ENCODE measurements around the gene ITGB7.

ITGB7 gene

DNA sequence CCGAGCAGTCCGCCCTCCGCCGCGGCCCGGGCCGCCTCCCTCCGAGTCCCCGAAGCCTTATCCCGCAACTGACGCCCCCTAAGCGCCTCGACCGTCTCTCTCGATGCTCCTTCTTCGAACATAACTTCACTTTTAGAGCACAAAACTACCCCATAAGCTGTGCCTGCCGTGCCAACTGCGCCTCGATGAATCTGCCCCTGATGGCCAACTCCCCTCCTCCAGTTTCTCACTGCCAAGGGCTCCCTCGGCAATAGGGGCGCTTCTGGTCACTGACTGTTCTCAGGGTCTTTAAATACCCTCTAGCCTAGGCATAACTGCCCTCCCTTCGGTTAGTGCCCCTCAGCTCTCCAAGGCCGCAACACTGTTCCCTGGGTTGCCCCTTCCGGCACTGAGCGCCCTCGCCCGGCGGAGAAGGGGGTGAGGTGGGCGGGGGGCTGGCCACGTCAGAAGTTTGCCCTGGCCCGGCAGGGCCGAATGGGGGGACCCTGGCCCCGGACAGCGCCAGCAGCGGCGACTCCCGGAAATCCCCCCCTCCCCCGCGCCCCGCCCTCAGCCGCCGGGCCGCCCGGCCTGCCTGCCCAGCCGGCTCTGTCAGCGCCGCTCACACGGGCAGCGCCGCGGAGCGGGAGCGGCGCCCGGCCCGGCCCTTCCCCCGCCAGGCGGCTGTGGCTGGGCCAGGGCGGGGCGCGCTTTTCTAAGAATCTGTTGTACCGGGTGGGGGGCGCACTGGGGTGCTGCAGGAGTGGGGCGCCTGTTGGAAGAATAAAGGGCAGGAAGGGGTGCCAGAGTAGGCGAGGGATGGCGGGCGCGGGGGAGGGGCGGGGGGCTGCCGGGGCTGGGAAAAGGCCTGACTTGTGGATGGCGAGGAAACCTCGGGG lies 14.4 kb upstream of the ITGB7 start:
- no peaks in the 10 kb centered on the region for H3K27me3 ChIP-seq (ENCODE audit: insufficient read depth, poor library complexity, severe bottlenecking)
- peak in 1 of 2 experiments; percentile 44 for DNase-seq (ENCODE audit: low read depth in 1 of 2, low spot score in 1 of 2)

DNA sequence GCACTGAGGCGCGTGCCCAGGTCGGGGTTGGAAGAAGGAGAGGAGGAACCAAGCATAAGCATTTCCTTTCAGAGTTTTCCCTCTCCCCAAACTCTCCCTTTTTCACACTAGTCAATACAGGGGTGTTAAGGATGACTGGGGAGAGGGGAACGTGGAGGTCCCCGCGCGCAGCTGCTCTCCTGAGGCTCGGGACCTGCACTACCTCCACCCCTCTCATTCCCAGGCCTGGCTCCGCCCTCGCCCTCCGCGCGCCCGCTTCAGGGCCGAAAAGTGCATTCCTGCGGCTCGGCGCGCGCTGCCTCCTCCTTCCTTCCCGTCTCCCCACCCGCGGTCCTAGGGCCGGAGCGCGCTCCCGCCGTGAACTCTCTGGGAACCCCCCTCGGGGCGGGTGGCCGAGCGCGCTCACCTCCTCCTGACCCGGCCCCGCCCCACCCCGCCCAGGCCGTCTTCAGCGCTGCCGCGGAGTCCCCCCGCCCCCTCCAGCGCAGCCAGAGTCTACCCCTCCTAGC lies 13.7 kb upstream of the ITGB7 start:
- Histone ChIP-seq H3K4me3 (replicated peaks; ENCODE audit: insufficient read depth, low read length) (peak overlapping the region; percentile 54), H3K27ac (replicated peaks) (peak overlapping the region; percentile 82), H3K27me3 (ENCODE audit: insufficient read depth, poor library complexity, severe bottlenecking) (no peaks in the 10 kb centered on the region)
- peak; percentile 78 to 84 for DNase-seq (ENCODE audit: low read depth in 1 of 2, low spot score in 1 of 2)
- no peak for TF ChIP-seq SPI1 (IDR thresholded peaks at IDR 0.05; ENCODE audit: borderline replicate concordance, low read depth)
- TF ChIP-seq GABPA (IDR thresholded peaks at IDR 0.05; ENCODE audit: low read depth) = no peak
- no peak for TF ChIP-seq POLR2AphosphoS5 (IDR thresholded peaks at IDR 0.05; ENCODE audit: low read depth)
- TF ChIP-seq, protein P1, sequence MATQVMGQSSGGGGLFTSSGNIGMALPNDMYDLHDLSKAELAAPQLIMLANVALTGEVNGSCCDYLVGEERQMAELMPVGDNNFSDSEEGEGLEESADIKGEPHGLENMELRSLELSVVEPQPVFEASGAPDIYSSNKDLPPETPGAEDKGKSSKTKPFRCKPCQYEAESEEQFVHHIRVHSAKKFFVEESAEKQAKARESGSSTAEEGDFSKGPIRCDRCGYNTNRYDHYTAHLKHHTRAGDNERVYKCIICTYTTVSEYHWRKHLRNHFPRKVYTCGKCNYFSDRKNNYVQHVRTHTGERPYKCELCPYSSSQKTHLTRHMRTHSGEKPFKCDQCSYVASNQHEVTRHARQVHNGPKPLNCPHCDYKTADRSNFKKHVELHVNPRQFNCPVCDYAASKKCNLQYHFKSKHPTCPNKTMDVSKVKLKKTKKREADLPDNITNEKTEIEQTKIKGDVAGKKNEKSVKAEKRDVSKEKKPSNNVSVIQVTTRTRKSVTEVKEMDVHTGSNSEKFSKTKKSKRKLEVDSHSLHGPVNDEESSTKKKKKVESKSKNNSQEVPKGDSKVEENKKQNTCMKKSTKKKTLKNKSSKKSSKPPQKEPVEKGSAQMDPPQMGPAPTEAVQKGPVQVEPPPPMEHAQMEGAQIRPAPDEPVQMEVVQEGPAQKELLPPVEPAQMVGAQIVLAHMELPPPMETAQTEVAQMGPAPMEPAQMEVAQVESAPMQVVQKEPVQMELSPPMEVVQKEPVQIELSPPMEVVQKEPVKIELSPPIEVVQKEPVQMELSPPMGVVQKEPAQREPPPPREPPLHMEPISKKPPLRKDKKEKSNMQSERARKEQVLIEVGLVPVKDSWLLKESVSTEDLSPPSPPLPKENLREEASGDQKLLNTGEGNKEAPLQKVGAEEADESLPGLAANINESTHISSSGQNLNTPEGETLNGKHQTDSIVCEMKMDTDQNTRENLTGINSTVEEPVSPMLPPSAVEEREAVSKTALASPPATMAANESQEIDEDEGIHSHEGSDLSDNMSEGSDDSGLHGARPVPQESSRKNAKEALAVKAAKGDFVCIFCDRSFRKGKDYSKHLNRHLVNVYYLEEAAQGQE (IDR thresholded peaks at IDR 0.05; ENCODE audit: insufficient replicate concordance, low read depth) = no peak
- TF ChIP-seq, protein P2, sequence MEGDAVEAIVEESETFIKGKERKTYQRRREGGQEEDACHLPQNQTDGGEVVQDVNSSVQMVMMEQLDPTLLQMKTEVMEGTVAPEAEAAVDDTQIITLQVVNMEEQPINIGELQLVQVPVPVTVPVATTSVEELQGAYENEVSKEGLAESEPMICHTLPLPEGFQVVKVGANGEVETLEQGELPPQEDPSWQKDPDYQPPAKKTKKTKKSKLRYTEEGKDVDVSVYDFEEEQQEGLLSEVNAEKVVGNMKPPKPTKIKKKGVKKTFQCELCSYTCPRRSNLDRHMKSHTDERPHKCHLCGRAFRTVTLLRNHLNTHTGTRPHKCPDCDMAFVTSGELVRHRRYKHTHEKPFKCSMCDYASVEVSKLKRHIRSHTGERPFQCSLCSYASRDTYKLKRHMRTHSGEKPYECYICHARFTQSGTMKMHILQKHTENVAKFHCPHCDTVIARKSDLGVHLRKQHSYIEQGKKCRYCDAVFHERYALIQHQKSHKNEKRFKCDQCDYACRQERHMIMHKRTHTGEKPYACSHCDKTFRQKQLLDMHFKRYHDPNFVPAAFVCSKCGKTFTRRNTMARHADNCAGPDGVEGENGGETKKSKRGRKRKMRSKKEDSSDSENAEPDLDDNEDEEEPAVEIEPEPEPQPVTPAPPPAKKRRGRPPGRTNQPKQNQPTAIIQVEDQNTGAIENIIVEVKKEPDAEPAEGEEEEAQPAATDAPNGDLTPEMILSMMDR (IDR thresholded peaks at IDR 0.05; ENCODE audit: insufficient read depth, low read length) = no peak

More for the DNA sequence above, 14.4 kb upstream of the ITGB7 start:
- peak overlapping the region; percentile 82 for H3K27ac ChIP-seq (replicated peaks)
- H3K4me3 ChIP-seq (replicated peaks; ENCODE audit: insufficient read depth, low read length) = peak overlapping the region; percentile 54
- TF ChIP-seq POLR2AphosphoS5 (IDR thresholded peaks at IDR 0.05; ENCODE audit: low read depth) = peak; percentile 27; the same call in 1 of the 2 replicates
- TF ChIP-seq, protein P1 (IDR thresholded peaks at IDR 0.05; ENCODE audit: insufficient replicate concordance, low read depth) = no peak

DNA sequence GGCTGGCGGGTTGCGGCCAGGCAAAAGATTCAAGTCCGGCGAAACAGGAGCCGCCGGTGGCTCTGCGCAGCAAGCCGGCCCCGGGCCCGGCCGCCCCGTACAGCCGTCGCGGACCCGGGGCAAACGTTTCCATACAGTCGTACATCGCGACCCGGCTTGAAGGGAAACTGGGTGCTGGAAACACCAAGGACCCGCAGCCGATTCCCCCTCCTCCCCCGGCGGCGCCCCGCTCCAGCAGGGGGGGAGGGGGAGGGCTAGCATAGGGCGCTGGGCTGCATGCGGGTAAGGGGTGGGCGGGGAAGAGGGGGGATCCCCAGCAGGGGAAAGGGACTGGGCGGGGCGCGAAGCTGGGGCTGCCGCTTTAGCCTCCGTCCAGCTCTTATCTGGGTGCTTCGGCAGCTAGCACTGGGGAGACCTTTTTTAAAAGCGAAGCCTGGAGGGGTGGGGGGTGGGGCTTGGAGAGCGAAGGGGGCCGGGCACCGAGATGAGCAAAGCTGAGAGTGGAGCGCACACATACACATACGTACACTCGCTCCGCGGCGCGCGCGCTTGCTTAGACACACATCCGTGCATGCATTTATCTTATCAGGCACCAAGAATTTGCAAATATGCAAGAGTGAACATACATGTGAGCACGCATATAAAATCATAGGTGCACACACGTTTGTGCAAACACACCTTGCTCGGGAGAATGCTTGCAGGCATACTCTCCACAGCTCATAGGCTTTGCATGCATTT lies 13.1 kb upstream of the ITGB7 start:
- Histone ChIP-seq H3K27me3 (ENCODE audit: insufficient read depth, poor library complexity, severe bottlenecking) (no peaks in the 10 kb centered on the region), H3K27ac (replicated peaks) (peak overlapping the region; percentile 82), H3K4me3 (replicated peaks; ENCODE audit: insufficient read depth, low read length) (peak overlapping the region; percentile 54)
- TF ChIP-seq, protein P2 (IDR thresholded peaks at IDR 0.05; ENCODE audit: insufficient read depth, low read length) = no peak
- no peak for TF ChIP-seq GABPA (IDR thresholded peaks at IDR 0.05; ENCODE audit: low read depth)
- no peak for TF ChIP-seq POLR2AphosphoS5 (IDR thresholded peaks at IDR 0.05; ENCODE audit: low read depth)
- TF ChIP-seq, protein P1 (IDR thresholded peaks at IDR 0.05; ENCODE audit: insufficient replicate concordance, low read depth) = no peak
- TF ChIP-seq SPI1 (IDR thresholded peaks at IDR 0.05; ENCODE audit: borderline replicate concordance, low read depth) = no peak
- DNase-seq (ENCODE audit: low read depth in 1 of 2, low spot score in 1 of 2) = peak in 1 of 2 experiments; percentile 59
